ENCODE data around the gene SLC9A9. TPM values are rescaled to one million over a fixed set of nuclear protein-coding genes. Genes with fewer than 3 reads are reported as not detected.

Gene SLC9A9
- polyA plus RNA-seq, 1 donor (not counting 4 experiments of a cell fraction or from before 2014, with no cell fraction given) = 5.2 TPM

- no peak for TF ChIP-seq CTCF (optimal IDR thresholded peaks at IDR 0.05 in 1 of 3, IDR thresholded peaks at IDR 0.05 in 1 of 3, conservative IDR thresholded peaks at IDR 0.05 in 1 of 3; ENCODE audit: extremely low read depth in 1 of 3, insufficient read depth in 2 of 3, low read length in 3 of 3)
- TF ChIP-seq EZH2 (IDR thresholded peaks at IDR 0.05; ENCODE audit: low read length) = no peak
Observed at GRCh38 chr3:143653935-143654334, 194.3 kb downstream of the SLC9A9 start.

GRCh38 chr3:143653493-143653892 is 194.8 kb downstream of the SLC9A9 start:
- no peaks in the 10 kb centered on the region for H3K4me1 ChIP-seq (ENCODE audit: control insufficient read depth, extremely low read depth, insufficient read depth, low read length)
- no peaks in the 10 kb centered on the region for H3K9me3 ChIP-seq (ENCODE audit: control insufficient read depth, low read depth, low read length)
- H3K79me2 ChIP-seq (ENCODE audit: control insufficient read depth, insufficient read depth, low read length) = no peaks in the 10 kb centered on the region
- no peak overlapping the region for H3K27ac ChIP-seq (ENCODE audit: control insufficient read depth, insufficient read depth, low read length)
- no peaks in the 10 kb centered on the region for H3K36me3 ChIP-seq (ENCODE audit: control insufficient read depth in 2 of 2, extremely low read depth in 1 of 2, insufficient read depth in 2 of 2, low read length in 2 of 2)
- H3K9ac ChIP-seq (ENCODE audit: control insufficient read depth, extremely low read depth, insufficient read depth, low read length) = no peak overlapping the region
- no peak overlapping the region for H3K4me2 ChIP-seq (ENCODE audit: control insufficient read depth, extremely low read depth, insufficient read depth, low read depth, low read length)
- H3K4me3 ChIP-seq (ENCODE audit: control insufficient read depth in 2 of 3, extremely low read depth in 1 of 3, insufficient read depth in 2 of 3, low read depth in 1 of 3, low read length in 3 of 3) = no peak overlapping the region
- dilution Hi-C loops (cut with MboI; ENCODE audit: extremely low pct_ligation_motif_present, low sequenced_read_pairs) = no loop called here
- FAIRE-seq (no peak), DNase-seq (ENCODE audit: low read depth, low spot score) (no peak)
- H3K9me1 ChIP-seq (ENCODE audit: control insufficient read depth, extremely low read depth, insufficient read depth, low read length) = no peaks in the 10 kb centered on the region
- TF ChIP-seq CTCF (optimal IDR thresholded peaks at IDR 0.05 in 1 of 3, IDR thresholded peaks at IDR 0.05 in 1 of 3, conservative IDR thresholded peaks at IDR 0.05 in 1 of 3; ENCODE audit: extremely low read depth in 1 of 3, insufficient read depth in 2 of 3, low read length in 3 of 3) = no peak
- TF ChIP-seq EZH2 (IDR thresholded peaks at IDR 0.05; ENCODE audit: low read length) = no peak
- no peaks in the 10 kb centered on the region for H3K27me3 ChIP-seq (ENCODE audit: control insufficient read depth, extremely low read depth, insufficient read depth, low read length)
- no peak overlapping the region for H2AFZ ChIP-seq (ENCODE audit: control insufficient read depth, low read length)
- no peaks in the 10 kb centered on the region for H4K20me1 ChIP-seq (ENCODE audit: control insufficient read depth, extremely low read depth, insufficient read depth, low read length)

More at GRCh38 chr3:143653935-143654334, 194.3 kb downstream of the SLC9A9 start:
- no peaks in the 10 kb centered on the region for H3K79me2 ChIP-seq (ENCODE audit: control insufficient read depth, insufficient read depth, low read length)
- dilution Hi-C loops (cut with MboI; ENCODE audit: extremely low pct_ligation_motif_present, low sequenced_read_pairs) = no loop called here
- DNase-seq (ENCODE audit: low read depth, low spot score) (no peak), FAIRE-seq (no peak)
- H3K9me3 ChIP-seq (ENCODE audit: control insufficient read depth, low read depth, low read length) = no peaks in the 10 kb centered on the region
- no peaks in the 10 kb centered on the region for H3K36me3 ChIP-seq (ENCODE audit: control insufficient read depth in 2 of 2, extremely low read depth in 1 of 2, insufficient read depth in 2 of 2, low read length in 2 of 2)
- H3K4me1 ChIP-seq (ENCODE audit: control insufficient read depth, extremely low read depth, insufficient read depth, low read length) = no peaks in the 10 kb centered on the region
- H3K27me3 ChIP-seq (ENCODE audit: control insufficient read depth, extremely low read depth, insufficient read depth, low read length) = no peaks in the 10 kb centered on the region
- no peaks in the 10 kb centered on the region for H3K9me1 ChIP-seq (ENCODE audit: control insufficient read depth, extremely low read depth, insufficient read depth, low read length)
- H3K27ac ChIP-seq (ENCODE audit: control insufficient read depth, insufficient read depth, low read length) = no peak overlapping the region
- no peak overlapping the region for H3K4me3 ChIP-seq (ENCODE audit: control insufficient read depth in 2 of 3, extremely low read depth in 1 of 3, insufficient read depth in 2 of 3, low read depth in 1 of 3, low read length in 3 of 3)
- no peak overlapping the region for H2AFZ ChIP-seq (ENCODE audit: control insufficient read depth, low read length)
- H3K9ac ChIP-seq (ENCODE audit: control insufficient read depth, extremely low read depth, insufficient read depth, low read length) = no peak overlapping the region
- no peak overlapping the region for H3K4me2 ChIP-seq (ENCODE audit: control insufficient read depth, extremely low read depth, insufficient read depth, low read depth, low read length)
- no peaks in the 10 kb centered on the region for H4K20me1 ChIP-seq (ENCODE audit: control insufficient read depth, extremely low read depth, insufficient read depth, low read length)

Data from keratinocyte (primary cell).